HepG2 (cell line): ENCODE measurements around the gene MXD1.

ENCODE experiments used
- ARID5B ChIP-seq: IDR thresholded peaks from 2 replicates; pipeline ENCODE4 v1.4.0; 2020; ENCODE audit warnings: mild to moderate bottlenecking, missing genetic modification reagents
- CTCF ChIP-seq: sonication (generic); formaldehyde crosslinking; IDR thresholded peaks from 2 replicates; pipeline ENCODE4 v1.5.0; 2020; ENCODE audit warnings: mild to moderate bottlenecking, missing genetic modification reagents, moderate library complexity
- FOSL2 ChIP-seq: sonication (generic); formaldehyde crosslinking; IDR thresholded peaks from 2 replicates; pipeline ENCODE4 v1.4.0; 2020; ENCODE audit warnings: missing genetic modification reagents
- PBX3 ChIP-seq: sonication (generic); formaldehyde crosslinking; IDR thresholded peaks from 2 replicates; pipeline ENCODE4 v1.8.1; 2023; ENCODE audit warnings: missing genetic modification reagents, inconsistent platforms, borderline replicate concordance
- STAT6 ChIP-seq: sonication (generic); formaldehyde crosslinking; IDR thresholded peaks from 2 replicates; pipeline ENCODE4 v1.4.0; 2020; ENCODE audit warnings: missing genetic modification reagents, mild to moderate bottlenecking, borderline replicate concordance
- TAF1 ChIP-seq: sonication (generic); formaldehyde crosslinking; IDR thresholded peaks from 2 replicates; pipeline ENCODE4 v1.4.0; 2020; ENCODE audit warnings: missing genetic modification reagents
- USF2 ChIP-seq, 2 experiments: sonication (generic) in 1 of 2; formaldehyde crosslinking in 1 of 2; IDR thresholded peaks; 2 replicates each; pipeline versions ENCODE4 v1.5.1 to v1.6.1; 2011 to 2020; ENCODE audit warnings: borderline replicate concordance in 1 of 2, low read depth in 1 of 2, low read length in 1 of 2, mild to moderate bottlenecking in 1 of 2, missing genetic modification reagents in 1 of 2, moderate library complexity in 1 of 2
- YY1 ChIP-seq: IDR thresholded peaks from 2 replicates; pipeline ENCODE4 v1.6.1; 2011; ENCODE audit warnings: low read length, low read depth, moderate library complexity, mild to moderate bottlenecking; ENCODE audit not compliant: insufficient read depth, insufficient replicate concordance
- ZNF274 ChIP-seq: sonication (generic); formaldehyde crosslinking; IDR thresholded peaks from 2 replicates; pipeline ENCODE4 v1.5.1; 2020; ENCODE audit warnings: mild to moderate bottlenecking, missing genetic modification reagents
- ZNF512 ChIP-seq: sonication (generic); formaldehyde crosslinking; IDR thresholded peaks from 2 replicates; pipeline ENCODE4 v1.4.0; 2020; ENCODE audit warnings: mild to moderate bottlenecking, missing genetic modification reagents

- TF ChIP-seq FOSL2 = peak; percentile 89
- no peak for TF ChIP-seq USF2 (IDR thresholded peaks at IDR 0.05; ENCODE audit: low read depth, low read length)
- peak; percentile 75 for TF ChIP-seq USF2 (CRISPR knock-in tag; IDR thresholded peaks at IDR 0.05; ENCODE audit: borderline replicate concordance)
- TF ChIP-seq TAF1 (CRISPR knock-in tag) = peak; percentile 91
- no peak for TF ChIP-seq ZNF512 (CRISPR knock-in tag)
- peak; percentile 76 for TF ChIP-seq YY1
- TF ChIP-seq ZNF274 (CRISPR knock-in tag) = peak; percentile 94
- peak; percentile 76 for TF ChIP-seq ARID5B (CRISPR knock-in tag)
- TF ChIP-seq STAT6 = no peak; the same call in 1 of the 2 replicates
- peak; percentile 96 for TF ChIP-seq CTCF (CRISPR knock-in tag)
- no peak for TF ChIP-seq PBX3
These were observed 552 bp upstream of the MXD1 start for GRCh38 chr2:69914164-69914949.
